Neutrophil (primary cell): ENCODE results near the gene ARG2.
"Not testable (repeated sequence)": the region's sequence is repeated elsewhere in the genome, so short reads cannot be mapped to it uniquely, and the experiment has no call there.

Experiments
- H3K27ac ChIP-seq: fragments of 200-600 bp; sonication (generic); 2 replicates; pipeline ENCODE4 v1.5.1; 2016; ENCODE audit warnings: mild to moderate bottlenecking, moderate library complexity
- H3K27me3 ChIP-seq: fragments of 200-600 bp; sonication (generic); 2 replicates; pipeline ENCODE4 v1.6.0; 2016; ENCODE audit warnings: mild to moderate bottlenecking
- H3K36me3 ChIP-seq: fragments of 200-600 bp; sonication (generic); 2 replicates; pipeline ENCODE4 v1.5.1; 2017
- H3K4me1 ChIP-seq, 2 experiments: fragments of 200-600 bp in 1 of 2; sonication (generic) in 1 of 2; 1 replicate in 1 of 2; 2 replicates in 1 of 2; pipeline versions ENCODE4 v1.5.1 to v1.6.1; 2013 to 2016; ENCODE audit warnings: low read depth in 1 of 2, low read length in 1 of 2, mild to moderate bottlenecking in 1 of 2, moderate library complexity in 1 of 2; ENCODE audit not compliant: control insufficient read depth in 1 of 2, insufficient read depth in 1 of 2
- H3K4me3 ChIP-seq, 2 experiments: fragments of 200-600 bp in 1 of 2; sonication (generic) in 1 of 2; 1 replicate in 1 of 2; 2 replicates in 1 of 2; pipeline ENCODE4 v1.5.1; 2013 to 2016; ENCODE audit warnings: low read depth in 1 of 2, low read length in 1 of 2, mild to moderate bottlenecking in 1 of 2, moderate library complexity in 1 of 2
- H3K9me3 ChIP-seq: fragments of 200-600 bp; sonication (generic); 2 replicates; pipeline ENCODE4 v1.5.1; 2016
- CTCF ChIP-seq: fragments of 200-600 bp; sonication (generic); IDR thresholded peaks from 2 replicates; pipeline ENCODE4 v1.5.1; 2016; ENCODE audit warnings: antibody characterized with exemption

Gene ARG2

DNA sequence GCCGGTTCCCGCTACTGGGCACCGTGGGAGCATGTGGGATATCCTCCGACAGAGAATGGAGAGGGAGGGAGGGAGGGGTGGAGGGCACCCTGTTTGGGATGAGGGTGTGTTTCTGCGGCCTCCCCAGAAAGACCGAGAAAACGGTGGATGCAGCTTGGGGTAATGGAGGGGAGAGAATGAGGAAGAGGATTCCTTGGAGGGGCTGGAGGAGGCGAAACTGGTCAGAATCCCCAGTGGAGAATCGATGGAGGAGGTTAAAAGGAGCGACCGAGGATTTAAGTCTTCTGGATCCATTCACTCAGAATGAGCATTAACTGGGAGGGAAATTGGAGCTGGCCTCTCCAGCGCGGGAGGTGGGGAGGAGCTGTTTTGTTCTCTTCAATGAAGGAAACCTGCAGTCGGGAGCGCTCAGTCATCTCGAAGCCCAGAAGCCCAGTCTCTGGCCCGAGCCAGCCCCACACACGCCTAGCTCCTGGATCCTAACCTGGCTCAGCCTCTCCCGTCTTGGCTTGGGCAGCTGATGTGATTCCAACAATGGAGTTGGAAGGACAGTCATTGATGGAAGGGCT lies 581 bp downstream of the ARG2 start:
- Histone ChIP-seq H3K36me3 (no peaks in the 10 kb centered on the region), H3K4me3 (peak overlapping the region; percentile 68 to 69), H3K27ac (peak overlapping the region; percentile 64), H3K27me3 (peaks cover 37% of the 10 kb centered on the region), H3K4me1 (peaks cover 8 to 10% of the 10 kb centered on the region in 2 experiments), H3K9me3 (no peaks in the 10 kb centered on the region)
- no peak for TF ChIP-seq CTCF

DNA sequence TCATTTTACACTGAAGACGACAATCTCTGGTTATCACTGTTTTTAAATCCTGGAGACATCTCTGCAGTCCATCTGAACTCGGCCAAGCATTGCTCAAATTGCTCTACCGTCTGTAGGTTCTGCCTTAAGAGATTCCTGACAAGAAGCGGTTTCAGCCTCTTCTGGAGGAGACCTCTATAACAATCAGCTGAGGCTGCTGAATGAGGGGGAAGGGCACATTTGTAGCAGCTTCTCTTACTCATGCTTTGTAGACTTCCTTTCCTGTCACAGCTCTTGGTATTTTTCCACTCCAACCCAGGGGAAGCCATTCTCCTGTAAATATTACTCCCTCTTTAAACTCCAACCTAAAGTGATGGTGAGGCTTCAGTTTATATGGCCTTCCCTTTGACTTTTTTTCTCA lies 3.0 kb downstream of the ARG2 start:
- Histone ChIP-seq H3K27me3 (peaks cover 37% of the 10 kb centered on the region), H3K4me3 (no peak overlapping the region), H3K36me3 (no peaks in the 10 kb centered on the region), H3K4me1 (peaks cover 8 to 10% of the 10 kb centered on the region in 2 experiments), H3K27ac (no peak overlapping the region), H3K9me3 (no peaks in the 10 kb centered on the region)
- no peak for TF ChIP-seq CTCF

DNA sequence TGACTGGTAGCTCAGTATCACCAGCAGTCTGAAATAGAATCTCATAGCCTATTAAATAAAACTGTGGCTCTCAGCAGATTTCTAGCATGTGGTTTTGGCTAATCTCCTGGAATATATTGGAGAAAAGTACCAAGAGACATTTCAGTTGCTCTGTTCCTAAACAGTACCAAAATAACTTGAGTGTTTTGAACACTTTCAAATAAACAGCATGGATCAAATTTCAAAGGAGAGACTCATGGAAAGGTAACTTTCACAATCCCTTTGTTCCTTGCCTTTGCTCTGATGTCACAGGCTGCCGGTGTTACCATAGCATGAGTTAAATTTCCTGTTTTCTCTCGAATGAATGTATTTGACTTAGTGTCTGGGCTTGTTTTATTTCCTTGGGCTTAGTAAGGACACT lies 3.4 kb downstream of the ARG2 start:
- no peak overlapping the region for H3K27ac ChIP-seq

GRCh38 chr14:67626131-67626530 lies 6.4 kb downstream of the ARG2 start:
- H3K4me3 ChIP-seq, H3K4me1 ChIP-seq, H3K9me3 ChIP-seq, H3K27ac ChIP-seq, H3K36me3 ChIP-seq: not testable (repeated sequence)
- H3K27me3 ChIP-seq: peaks cover 27% of the 10 kb centered on the region

More for the DNA sequence above, 3.4 kb downstream of the ARG2 start:
- Histone ChIP-seq H3K27me3 (peaks cover 37% of the 10 kb centered on the region), H3K4me3 (no peak overlapping the region), H3K9me3 (no peaks in the 10 kb centered on the region), H3K4me1 (peaks cover 8 to 10% of the 10 kb centered on the region in 2 experiments), H3K36me3 (no peaks in the 10 kb centered on the region)
- TF ChIP-seq CTCF: no peak

GRCh38 chr14:67627519-67627918 lies 7.8 kb downstream of the ARG2 start:
- Histone ChIP-seq H3K4me1 (no peaks in the 10 kb centered on the region), H3K27me3 (peaks cover 13% of the 10 kb centered on the region), H3K4me3 (no peak overlapping the region), H3K36me3 (no peaks in the 10 kb centered on the region), H3K9me3 (no peaks in the 10 kb centered on the region), H3K27ac (no peak overlapping the region)
- TF ChIP-seq CTCF: no peak

DNA sequence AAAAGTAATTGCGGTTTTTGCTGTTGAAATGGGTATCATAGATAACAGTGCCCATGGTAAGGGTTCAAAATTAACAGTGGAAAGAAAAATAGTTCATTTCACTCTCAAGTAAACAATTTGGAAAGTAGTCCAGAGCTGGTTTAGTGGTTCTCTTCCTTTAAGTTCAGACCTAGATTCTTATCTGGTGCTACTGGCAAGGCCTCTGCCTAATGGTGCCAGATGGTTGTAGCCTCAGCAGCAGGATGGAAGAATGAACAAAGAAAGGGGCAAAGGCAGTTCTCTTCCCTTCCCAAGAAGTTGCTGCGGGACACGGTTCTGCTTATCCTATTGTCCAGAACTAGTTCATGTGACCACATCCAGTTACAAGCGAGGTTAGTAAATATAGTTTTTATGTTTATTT lies 10.5 kb downstream of the ARG2 start:
- H3K9me3 ChIP-seq: no peaks in the 10 kb centered on the region
- no peak overlapping the region for H3K27ac ChIP-seq
- no peaks in the 10 kb centered on the region for H3K4me1 ChIP-seq
- TF ChIP-seq CTCF: no peak
- H3K27me3 ChIP-seq: peaks cover 4% of the 10 kb centered on the region
- no peak overlapping the region for H3K4me3 ChIP-seq
- H3K36me3 ChIP-seq: no peaks in the 10 kb centered on the region
